ENCODE measurements around the gene TP73.

Gene TP73

DNA sequence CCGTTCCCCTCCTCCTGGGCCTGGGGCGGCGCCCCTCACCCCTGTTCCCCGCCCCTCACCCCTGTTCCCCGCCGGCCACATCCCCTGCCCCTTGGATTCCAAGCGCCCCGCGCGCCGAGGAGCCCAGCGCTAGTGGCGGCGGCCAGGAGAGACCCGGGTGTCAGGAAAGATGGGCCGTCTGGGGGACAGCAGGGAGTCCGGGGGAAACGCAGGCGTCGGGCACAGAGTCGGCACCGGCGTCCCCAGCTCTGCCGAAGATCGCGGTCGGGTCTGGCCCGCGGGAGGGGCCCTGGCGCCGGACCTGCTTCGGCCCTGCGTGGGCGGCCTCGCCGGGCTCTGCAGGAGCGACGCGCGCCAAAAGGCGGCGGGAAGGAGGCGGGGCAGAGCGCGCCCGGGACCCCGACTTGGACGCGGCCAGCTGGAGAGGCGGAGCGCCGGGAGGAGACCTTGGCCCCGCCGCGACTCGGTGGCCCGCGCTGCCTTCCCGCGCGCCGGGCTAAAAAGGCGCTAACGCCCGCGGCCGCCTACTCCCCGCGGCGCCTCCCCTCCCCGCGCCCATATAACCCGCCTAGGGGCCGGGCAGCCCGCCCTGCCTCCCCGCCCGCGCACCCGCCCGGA, at the start of gene TP73:
TSS of gene TP73 (plus strand) at position 587 of the 618 bp plus-strand sequence. CDS start 29,850 bp downstream, outside the sequence.
- Histone ChIP-seq H3K36me3 (ENCODE audit: insufficient read depth) (no peaks in the 10 kb centered on the region), H3K9ac (no peak within 1 kb of the TSS), H3K27ac (no peak within 1 kb of the TSS), H2AFZ (ENCODE audit: low read depth) (no peak within 1 kb of the TSS), H3K4me1 (ENCODE audit: low read depth, poor library complexity, severe bottlenecking) (peaks cover 10% of the 10 kb centered on the region), H3K79me2 (ENCODE audit: insufficient read depth, low read depth) (no peaks in the 10 kb centered on the region), H3K4me3 (IDR thresholded peaks at IDR 0.05; ENCODE audit: insufficient read depth, low read depth, low read length) (no peak within 1 kb of the TSS), H3K4me2 (no peak within 1 kb of the TSS), H4K20me1 (ENCODE audit: insufficient read depth) (no peaks in the 10 kb centered on the region), H3K27me3 (ENCODE audit: insufficient read depth, low read depth) (peaks cover 53% of the 10 kb centered on the region)
- TF ChIP-seq, protein P1, sequence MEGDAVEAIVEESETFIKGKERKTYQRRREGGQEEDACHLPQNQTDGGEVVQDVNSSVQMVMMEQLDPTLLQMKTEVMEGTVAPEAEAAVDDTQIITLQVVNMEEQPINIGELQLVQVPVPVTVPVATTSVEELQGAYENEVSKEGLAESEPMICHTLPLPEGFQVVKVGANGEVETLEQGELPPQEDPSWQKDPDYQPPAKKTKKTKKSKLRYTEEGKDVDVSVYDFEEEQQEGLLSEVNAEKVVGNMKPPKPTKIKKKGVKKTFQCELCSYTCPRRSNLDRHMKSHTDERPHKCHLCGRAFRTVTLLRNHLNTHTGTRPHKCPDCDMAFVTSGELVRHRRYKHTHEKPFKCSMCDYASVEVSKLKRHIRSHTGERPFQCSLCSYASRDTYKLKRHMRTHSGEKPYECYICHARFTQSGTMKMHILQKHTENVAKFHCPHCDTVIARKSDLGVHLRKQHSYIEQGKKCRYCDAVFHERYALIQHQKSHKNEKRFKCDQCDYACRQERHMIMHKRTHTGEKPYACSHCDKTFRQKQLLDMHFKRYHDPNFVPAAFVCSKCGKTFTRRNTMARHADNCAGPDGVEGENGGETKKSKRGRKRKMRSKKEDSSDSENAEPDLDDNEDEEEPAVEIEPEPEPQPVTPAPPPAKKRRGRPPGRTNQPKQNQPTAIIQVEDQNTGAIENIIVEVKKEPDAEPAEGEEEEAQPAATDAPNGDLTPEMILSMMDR (conservative IDR thresholded peaks at IDR 0.05; ENCODE audit: low read depth, low read length), result no peak

DNA sequence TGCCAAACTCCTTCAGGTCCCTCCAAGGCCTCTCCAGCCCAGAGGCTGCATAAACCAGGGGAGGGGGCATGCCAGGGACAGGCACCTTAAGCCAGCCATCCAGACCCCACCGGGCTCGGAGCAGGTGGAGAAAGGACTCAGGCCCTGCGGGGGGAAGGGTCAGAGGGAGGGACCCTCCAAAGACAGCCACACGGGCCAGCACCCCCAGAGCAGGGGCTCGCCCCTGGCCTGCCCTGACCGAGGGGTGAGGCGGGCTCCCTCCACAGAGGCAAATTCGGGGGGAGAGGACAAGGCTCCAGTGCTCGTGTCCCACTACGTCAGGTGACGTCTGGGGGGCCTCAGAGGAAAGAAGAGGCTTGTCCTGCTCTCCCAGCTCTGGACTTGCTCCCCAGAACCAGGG, 49.2 kb upstream of the TP73 start:
- H3K4me1 ChIP-seq (ENCODE audit: low read depth, poor library complexity, severe bottlenecking), result no peaks in the 10 kb centered on the region
- no peaks in the 10 kb centered on the region for H4K20me1 ChIP-seq (ENCODE audit: insufficient read depth)
- H2AFZ ChIP-seq (ENCODE audit: low read depth), result no peak overlapping the region
- TF ChIP-seq, protein P1 (conservative IDR thresholded peaks at IDR 0.05; ENCODE audit: low read depth, low read length), result no peak
- H3K36me3 ChIP-seq (ENCODE audit: insufficient read depth), result no peaks in the 10 kb centered on the region
- no peak overlapping the region for H3K27ac ChIP-seq
- H3K4me3 ChIP-seq (IDR thresholded peaks at IDR 0.05; ENCODE audit: insufficient read depth, low read depth, low read length), result no peak overlapping the region
- H3K9ac ChIP-seq, result no peak overlapping the region
- peaks cover 96% of the 10 kb centered on the region for H3K27me3 ChIP-seq (ENCODE audit: insufficient read depth, low read depth)
- no peaks in the 10 kb centered on the region for H3K79me2 ChIP-seq (ENCODE audit: insufficient read depth, low read depth)
- no peak overlapping the region for H3K4me2 ChIP-seq

DNA sequence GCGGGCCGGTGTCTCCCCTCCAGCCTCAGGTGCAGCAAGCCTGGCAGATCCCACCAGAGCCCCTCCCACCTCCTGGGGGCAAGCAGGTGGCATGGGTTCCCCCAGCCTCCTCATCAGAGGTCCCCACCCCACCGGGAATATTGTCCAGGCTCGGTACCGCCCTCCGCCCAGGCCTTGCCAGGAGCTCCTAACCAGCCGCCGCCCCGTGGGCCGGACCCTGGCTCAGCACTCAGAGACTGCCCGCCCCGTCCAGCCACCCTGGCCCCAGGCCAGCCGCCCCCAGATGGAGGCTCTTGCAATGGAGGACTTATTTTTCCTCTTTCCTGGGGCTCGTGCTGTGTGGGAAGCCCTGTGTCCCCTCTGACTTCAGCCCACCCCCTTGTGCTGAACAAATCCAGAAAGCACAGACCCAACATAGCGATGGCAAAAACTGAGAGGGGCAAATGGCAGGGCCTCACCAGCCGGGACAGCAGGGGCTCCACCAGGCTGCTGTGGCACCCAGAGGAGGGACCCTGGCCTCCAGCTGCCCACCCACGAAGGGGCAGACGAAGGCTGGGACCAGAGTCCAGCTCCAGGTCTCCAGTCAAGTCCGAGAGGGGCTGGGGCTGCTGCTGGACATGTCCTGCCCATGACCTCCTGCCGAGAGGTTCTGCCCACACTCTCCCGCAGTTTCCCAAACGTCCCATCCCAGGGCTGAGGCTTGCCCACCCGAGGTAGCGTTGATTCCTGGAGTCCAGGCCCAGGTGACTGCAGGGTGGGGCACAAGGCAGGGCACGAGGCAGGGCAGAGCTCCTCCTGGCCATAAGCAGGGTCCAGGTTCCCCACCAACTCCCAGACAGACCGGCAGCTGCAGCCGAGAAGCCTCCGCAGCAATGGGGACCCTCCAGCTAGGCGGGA, 48.5 kb upstream of the TP73 start:
- H3K36me3 ChIP-seq (ENCODE audit: insufficient read depth), result no peaks in the 10 kb centered on the region
- peaks cover 97% of the 10 kb centered on the region for H3K27me3 ChIP-seq (ENCODE audit: insufficient read depth, low read depth)
- H3K79me2 ChIP-seq (ENCODE audit: insufficient read depth, low read depth), result no peaks in the 10 kb centered on the region

DNA sequence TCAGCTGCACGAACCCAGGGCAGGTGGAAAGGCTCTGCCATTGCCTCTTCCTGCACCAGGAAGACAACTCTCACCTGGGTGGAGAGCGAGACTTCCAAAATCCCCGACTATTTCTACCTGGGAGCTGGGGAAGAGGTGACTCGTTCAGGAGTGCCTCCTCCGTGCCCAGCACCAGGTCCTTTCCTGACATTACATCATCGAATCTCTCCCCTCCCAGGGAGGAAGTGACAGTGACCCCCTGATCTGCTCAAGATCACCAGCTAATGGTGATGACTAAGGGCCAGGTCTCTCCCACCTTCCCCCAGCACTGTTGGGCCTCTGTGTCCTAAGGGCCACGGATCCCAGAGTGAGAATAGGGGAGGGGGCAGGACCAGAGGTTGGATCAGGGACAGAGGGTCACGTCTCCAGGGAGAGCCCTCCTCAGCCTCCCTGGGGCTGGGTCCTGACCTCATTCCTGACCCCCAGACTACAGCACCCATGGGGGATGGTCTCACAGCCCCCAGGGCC, 47.8 kb upstream of the TP73 start:
- Histone ChIP-seq H3K4me1 (ENCODE audit: low read depth, poor library complexity, severe bottlenecking) (no peaks in the 10 kb centered on the region), H3K27ac (no peak overlapping the region), H3K27me3 (ENCODE audit: insufficient read depth, low read depth) (peaks cover 97% of the 10 kb centered on the region), H3K79me2 (ENCODE audit: insufficient read depth, low read depth) (no peaks in the 10 kb centered on the region), H3K9ac (no peak overlapping the region), H3K36me3 (ENCODE audit: insufficient read depth) (no peaks in the 10 kb centered on the region), H3K4me2 (no peak overlapping the region), H4K20me1 (ENCODE audit: insufficient read depth) (no peaks in the 10 kb centered on the region), H2AFZ (ENCODE audit: low read depth) (no peak overlapping the region), H3K4me3 (IDR thresholded peaks at IDR 0.05; ENCODE audit: insufficient read depth, low read depth, low read length) (no peak overlapping the region)
- TF ChIP-seq, protein P1 (conservative IDR thresholded peaks at IDR 0.05; ENCODE audit: low read depth, low read length), result no peak

More for the DNA sequence above, 48.5 kb upstream of the TP73 start:
- no peak overlapping the region for H2AFZ ChIP-seq (ENCODE audit: low read depth)
- no peak overlapping the region for H3K4me2 ChIP-seq
- H3K9ac ChIP-seq, result no peak overlapping the region
- H4K20me1 ChIP-seq (ENCODE audit: insufficient read depth), result no peaks in the 10 kb centered on the region
- no peak overlapping the region for H3K4me3 ChIP-seq (IDR thresholded peaks at IDR 0.05; ENCODE audit: insufficient read depth, low read depth, low read length)
- H3K27ac ChIP-seq, result no peak overlapping the region
- no peaks in the 10 kb centered on the region for H3K4me1 ChIP-seq (ENCODE audit: low read depth, poor library complexity, severe bottlenecking)
- TF ChIP-seq, protein P1 (conservative IDR thresholded peaks at IDR 0.05; ENCODE audit: low read depth, low read length), result no peak

Measured in KMS-11 (cell line).